Fibroblast of lung (primary cell): ENCODE measurements around the gene DNAH10.

Source experiments
- CTCF ChIP-seq, 2 donors: IDR thresholded peaks in 1 of 2; conservative IDR thresholded peaks in 1 of 2; 1 replicate in 1 of 2; 2 replicates in 1 of 2; pipeline ENCODE4 v1.5.1; 2011 to 2012; ENCODE audit warnings: low read length in 2 of 2, control low read depth in 1 of 2, inconsistent platforms in 1 of 2, low read depth in 1 of 2, mild to moderate bottlenecking in 1 of 2
- EZH2 ChIP-seq: IDR thresholded peaks from 2 replicates; pipeline ENCODE4 v1.5.1; 2012; ENCODE audit warnings: low read length, control low read depth, mild to moderate bottlenecking; ENCODE audit errors: missing control alignments

GRCh38 chr12:123741937-123742572, 20.0 kb upstream of the DNAH10 start:
- TF ChIP-seq CTCF (conservative IDR thresholded peaks at IDR 0.05 in 1 of 2, IDR thresholded peaks at IDR 0.05 in 1 of 2; ENCODE audit: low read depth in 1 of 2, low read length in 2 of 2) (no peak), EZH2 (no peak)
